Transverse colon (tissue), 4 donors: Measurements from ENCODE around the gene UMODL1. TPM values are rescaled to one million over a fixed set of nuclear protein-coding genes. Genes with fewer than 3 reads are reported as not detected.

Experiments used
- DNase-seq: peaks from one replicate; pipeline ENCODE4 v3.0.0-alpha.2; 2019
- H3K27ac ChIP-seq, 4 donors: fragments of 200-600 bp; sonication (generic); 2 replicates each; pipeline ENCODE4 v1.5.1; 2016 to 2018; ENCODE audit warnings: inconsistent platforms in 4 of 4
- H3K27me3 ChIP-seq: fragments of 200-600 bp; sonication (generic); 2 replicates; pipeline ENCODE4 v1.5.1; 2017; ENCODE audit warnings: inconsistent platforms
- H3K36me3 ChIP-seq, 4 donors: fragments of 200-600 bp; sonication (generic); 2 replicates each; pipeline ENCODE4 v1.5.1; 2017 to 2019; ENCODE audit warnings: inconsistent platforms in 4 of 4
- H3K4me1 ChIP-seq, 4 donors: fragments of 200-600 bp; sonication (generic); 2 replicates each; pipeline ENCODE4 v1.5.1; 2017 to 2020; ENCODE audit warnings: inconsistent platforms in 4 of 4
- H3K4me3 ChIP-seq, 4 donors: fragments of 200-600 bp; sonication (generic); 1 replicate in 1 of 4; 2 replicates in 3 of 4; pipeline versions ENCODE4 v1.5.1 to v1.6.1; 2017 to 2019; ENCODE audit warnings: inconsistent platforms in 4 of 4
- H3K9me3 ChIP-seq, 2 donors: fragments of 200-600 bp; sonication (generic); 2 replicates each; pipeline ENCODE4 v1.5.1; 2017 to 2019; ENCODE audit warnings: inconsistent platforms in 2 of 2
- EP300 ChIP-seq: sonication (generic); formaldehyde crosslinking; IDR thresholded peaks from one replicate; pipeline ENCODE4 v1.6.1; 2017; ENCODE audit warnings: antibody characterized with exemption, low read depth
- POLR2A ChIP-seq: fragments of 450-650 bp; IDR thresholded peaks from one replicate; pipeline ENCODE4 v1.6.1; 2016; ENCODE audit warnings: antibody characterized with exemption, mild to moderate bottlenecking, moderate library complexity
- POLR2AphosphoS5 ChIP-seq, 3 donors: sonication (generic); formaldehyde crosslinking; IDR thresholded peaks; one replicate each; pipeline ENCODE4 v1.6.1; 2016; ENCODE audit warnings: antibody characterized with exemption in 3 of 3
- WGBS, 2 donors: methylation state at CpG; one replicate each; pipeline ENCODE4 v1.1.5; 2018; ENCODE audit warnings: low coverage in 1 of 2; 5-methylcytosine and 5-hydroxymethylcytosine counted together
- in situ Hi-C, 4 donors: fragments of 200-750 bp; cut with MboI; loops; one replicate each; pipeline versions ENCODE4 v1.15.0 to v1.15.1; 2017; ENCODE audit warnings: low sequenced_read_pairs in 3 of 4, low pct_ligation_motif_present in 1 of 4, low pct_unique_long_range_greater_than_20kb in 1 of 4
- intact Hi-C: fragments of 100-400 bp; cut with DNase I; formaldehyde crosslinking; loops from one replicate; pipeline ENCODE4 v1.15.1; 2023; ENCODE audit warnings: low total_unique reads
- total RNA-seq, 4 donors: library from RNA; depleted of rRNA; stranded (reverse); fragments of >200 nt; gene quantifications; one replicate each; pipeline ENCODE4 v1.1.0, GENCODE V29; 2016
- TF ChIP-seq, protein P1 (sequence below), 5 experiments: fragments of 200-600 bp in 3 of 5; fragments of 450-650 bp in 2 of 5; sonication (generic) in 3 of 5; IDR thresholded peaks; 1 replicate in 2 of 5; 2 replicates in 3 of 5; pipeline ENCODE4 v1.5.1; 2016 to 2017; ENCODE audit warnings: antibody characterized with exemption in 5 of 5, inconsistent platforms in 3 of 5, mild to moderate bottlenecking in 2 of 5, moderate library complexity in 1 of 5

UMODL1 gene
- total RNA-seq, 4 donors from 2014 or later: 0.16 to 3.2 (median 0.68) TPM; not detected in 1

DNA sequence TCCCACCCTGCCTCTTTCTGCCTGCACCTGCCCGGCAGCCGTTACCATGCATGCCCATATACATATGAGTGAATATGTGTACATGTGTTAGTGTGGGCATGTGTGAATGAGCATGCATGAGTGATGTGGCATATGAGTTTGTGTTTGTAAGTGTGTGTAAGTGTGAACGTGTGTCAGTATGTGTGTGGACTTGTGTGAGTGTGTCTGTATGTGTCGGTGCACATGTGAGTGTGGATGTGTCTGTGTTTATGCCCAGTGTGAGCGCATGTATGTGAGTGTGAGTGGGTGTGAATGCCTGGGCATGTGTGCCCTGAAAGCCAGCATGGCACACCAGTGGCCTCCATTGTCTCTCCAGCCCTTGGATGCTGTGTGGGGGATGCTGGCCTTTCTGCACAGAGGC is 2.5 kb upstream of the UMODL1 start:
- Histone ChIP-seq H3K9me3 (no peaks in the 10 kb centered on the region), H3K27me3 (no peaks in the 10 kb centered on the region), H3K27ac (no peak overlapping the region), H3K4me3 (no peak overlapping the region), H3K36me3 (no peaks in the 10 kb centered on the region), H3K4me1 (peaks cover 0 to 10% (median 6%) of the 10 kb centered on the region in 4 donors)
- intact Hi-C loops (no loop called here), in situ Hi-C loops (no loop called here)
- WGBS, 2 donors: 96% methylated on average over 5 of the region's 5 CpGs; no CpG with 5 or more reads in 1 of the 2 donors
- TF ChIP-seq POLR2A (no peak), EP300 (no peak), POLR2AphosphoS5 (IDR thresholded peaks at IDR 0.05) (no peak)
- TF ChIP-seq, protein P1, sequence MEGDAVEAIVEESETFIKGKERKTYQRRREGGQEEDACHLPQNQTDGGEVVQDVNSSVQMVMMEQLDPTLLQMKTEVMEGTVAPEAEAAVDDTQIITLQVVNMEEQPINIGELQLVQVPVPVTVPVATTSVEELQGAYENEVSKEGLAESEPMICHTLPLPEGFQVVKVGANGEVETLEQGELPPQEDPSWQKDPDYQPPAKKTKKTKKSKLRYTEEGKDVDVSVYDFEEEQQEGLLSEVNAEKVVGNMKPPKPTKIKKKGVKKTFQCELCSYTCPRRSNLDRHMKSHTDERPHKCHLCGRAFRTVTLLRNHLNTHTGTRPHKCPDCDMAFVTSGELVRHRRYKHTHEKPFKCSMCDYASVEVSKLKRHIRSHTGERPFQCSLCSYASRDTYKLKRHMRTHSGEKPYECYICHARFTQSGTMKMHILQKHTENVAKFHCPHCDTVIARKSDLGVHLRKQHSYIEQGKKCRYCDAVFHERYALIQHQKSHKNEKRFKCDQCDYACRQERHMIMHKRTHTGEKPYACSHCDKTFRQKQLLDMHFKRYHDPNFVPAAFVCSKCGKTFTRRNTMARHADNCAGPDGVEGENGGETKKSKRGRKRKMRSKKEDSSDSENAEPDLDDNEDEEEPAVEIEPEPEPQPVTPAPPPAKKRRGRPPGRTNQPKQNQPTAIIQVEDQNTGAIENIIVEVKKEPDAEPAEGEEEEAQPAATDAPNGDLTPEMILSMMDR (IDR thresholded peaks at IDR 0.05): no peak
- DNase-seq: no peak

GRCh38 chr21:42069327-42069726 is 1.8 kb upstream of the UMODL1 start:
- in situ Hi-C loops: no loop called here
- Histone ChIP-seq H3K27ac (no peak overlapping the region), H3K36me3 (no peaks in the 10 kb centered on the region), H3K4me1 (peaks cover 0 to 2% (median under 1%) of the 10 kb centered on the region in 4 donors), H3K4me3 (no peak overlapping the region), H3K27me3 (no peaks in the 10 kb centered on the region), H3K9me3 (no peaks in the 10 kb centered on the region)
- intact Hi-C loops: no loop called here
- no peak for TF ChIP-seq POLR2AphosphoS5 (IDR thresholded peaks at IDR 0.05)
- TF ChIP-seq EP300: no peak
- TF ChIP-seq, protein P1 (IDR thresholded peaks at IDR 0.05): no peak
- TF ChIP-seq POLR2A: no peak
- no peak for DNase-seq
- WGBS, 2 donors: 64 to 65% methylated on average over 3 of the region's 3 CpGs

DNA sequence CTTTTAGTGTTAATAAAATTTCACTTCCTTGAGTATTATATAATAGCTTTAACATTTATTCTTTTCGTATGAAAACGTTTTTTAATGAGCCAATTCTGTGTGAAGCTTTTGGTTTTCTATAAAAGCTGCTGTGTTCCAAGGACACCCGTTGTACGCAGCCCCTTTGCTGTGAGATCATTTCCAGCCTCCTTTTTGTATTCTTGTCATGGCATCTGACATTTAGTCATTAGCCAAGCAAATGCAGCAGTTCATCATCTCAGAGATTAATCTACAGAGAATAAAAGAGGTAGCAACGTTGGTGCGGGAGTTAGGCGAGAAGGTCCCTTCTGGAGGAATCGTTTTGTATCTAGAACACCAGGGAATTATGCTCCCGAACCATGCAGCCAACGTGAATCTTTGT is 1.3 kb upstream of the UMODL1 start:
- no peaks in the 10 kb centered on the region for H3K36me3 ChIP-seq
- DNase-seq: no peak
- no peaks in the 10 kb centered on the region for H3K9me3 ChIP-seq
- WGBS, 2 donors: 58 to 62% methylated on average over 10 of the region's 10 CpGs
- no peaks in the 10 kb centered on the region for H3K27me3 ChIP-seq
- intact Hi-C loops: no loop called here
- TF ChIP-seq, protein P1 (IDR thresholded peaks at IDR 0.05): no peak
- no peak for TF ChIP-seq EP300
- TF ChIP-seq POLR2A: no peak
- TF ChIP-seq POLR2AphosphoS5 (IDR thresholded peaks at IDR 0.05): no peak
- H3K4me1 ChIP-seq: no peaks in the 10 kb centered on the region
- H3K4me3 ChIP-seq: no peak overlapping the region
- in situ Hi-C loops: no loop called here
- no peak overlapping the region for H3K27ac ChIP-seq

DNA sequence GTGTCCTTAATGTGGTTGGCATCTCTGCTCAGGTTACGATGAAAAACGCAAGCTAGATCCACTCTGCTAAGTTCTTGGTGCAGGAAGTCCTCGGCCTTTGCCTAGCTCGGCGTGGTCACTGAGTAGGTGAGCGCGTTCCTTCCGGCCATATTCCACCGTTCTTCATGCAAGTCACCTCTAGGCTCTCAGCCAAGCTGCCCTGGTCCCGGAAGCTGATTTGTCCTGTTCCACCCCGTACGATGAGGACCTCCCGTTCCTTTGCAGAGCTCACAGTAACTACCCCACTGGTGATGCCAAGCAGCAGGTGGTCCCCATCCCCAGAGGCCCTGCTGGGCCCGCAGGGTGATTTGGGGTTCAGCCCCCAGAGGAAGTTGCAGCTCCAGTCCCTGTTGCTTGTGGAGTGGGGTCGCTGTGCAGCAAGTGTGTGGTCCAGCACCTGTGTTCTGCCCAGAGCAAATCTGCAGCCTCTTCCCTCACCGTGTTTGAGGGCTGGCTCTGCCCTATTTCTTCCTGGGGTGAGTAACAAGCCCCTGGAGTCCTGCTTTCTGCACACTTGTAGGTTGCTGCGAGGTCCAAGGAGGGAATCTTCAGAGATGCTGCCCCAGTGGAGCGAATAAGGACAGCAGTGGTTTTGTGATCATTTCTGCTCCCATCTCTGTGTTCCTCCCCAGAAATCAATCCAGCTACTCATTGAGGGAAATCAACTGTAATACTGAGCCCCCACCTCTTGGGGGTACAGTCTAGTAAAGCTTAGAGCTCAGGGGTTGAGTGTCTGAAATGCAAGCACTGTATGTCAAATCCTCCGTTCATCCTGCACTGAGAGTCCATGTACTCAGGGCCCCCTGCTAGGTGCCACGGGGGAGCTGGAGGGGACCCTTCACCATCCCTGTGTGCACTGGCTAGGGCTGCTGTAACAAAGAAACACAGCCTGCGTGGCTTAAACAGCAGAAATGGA is 2.3 kb downstream of the UMODL1 start:
- in situ Hi-C loops: no loop called here
- 85% methylated on average over 21 of the region's 21 CpGs; no CpG with 5 or more reads in 1 of the 2 donors for WGBS, 2 donors

More for the DNA sequence above, 2.3 kb downstream of the UMODL1 start:
- intact Hi-C loops: no loop called here
- Histone ChIP-seq H3K4me1 (no peaks in the 10 kb centered on the region), H3K36me3 (no peaks in the 10 kb centered on the region), H3K27ac (no peak overlapping the region), H3K9me3 (no peaks in the 10 kb centered on the region), H3K4me3 (no peak overlapping the region), H3K27me3 (no peaks in the 10 kb centered on the region)
- no peak for TF ChIP-seq POLR2A
- no peak for TF ChIP-seq POLR2AphosphoS5 (IDR thresholded peaks at IDR 0.05)
- no peak for TF ChIP-seq EP300
- TF ChIP-seq, protein P1 (IDR thresholded peaks at IDR 0.05): no peak
- DNase-seq: no peak
